Hepatic stellate cell (primary cell): ENCODE results near the gene SEC22B.
"Not testable (repeated sequence)": the region's sequence is repeated elsewhere in the genome, so short reads cannot be mapped to it uniquely, and the experiment has no call there.

Source experiments
- DNase-seq: peaks from one replicate; pipeline ENCODE4 v3.0.0; 2011; ENCODE audit warnings: low spot score

Gene SEC22B

GRCh38 chr1:120116094-120116493, 60.2 kb downstream of the SEC22B start:
- DNase-seq: not testable (repeated sequence)

GRCh38 chr1:120113134-120113533, 63.2 kb downstream of the SEC22B start:
- not testable (repeated sequence) for DNase-seq

- not testable (repeated sequence) for DNase-seq
Observed at GRCh38 chr1:120112212-120112611, 64.1 kb downstream of the SEC22B start.

- not testable (repeated sequence) for DNase-seq
Observed at GRCh38 chr1:120111771-120112170, 64.5 kb downstream of the SEC22B start.

DNA sequence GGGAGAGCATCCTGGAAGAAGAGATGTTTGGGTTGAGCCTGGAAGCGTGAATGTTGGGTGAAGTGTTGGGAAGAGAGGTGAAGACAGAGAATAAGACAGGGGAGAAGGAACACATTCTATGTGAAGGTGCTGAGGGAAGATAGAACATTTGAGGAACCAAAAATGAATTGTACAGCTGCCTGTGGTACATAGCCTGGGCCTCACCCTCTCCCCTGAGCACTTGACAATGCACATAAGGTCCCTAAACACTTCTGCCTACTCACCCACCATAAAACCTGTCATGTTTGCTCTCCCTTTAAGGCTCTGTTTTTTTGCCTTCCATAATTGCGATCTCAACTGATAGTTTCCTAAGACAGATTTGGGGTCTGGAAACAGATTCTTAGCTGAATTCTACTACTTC, 65.3 kb downstream of the SEC22B start:
- not testable (repeated sequence) for DNase-seq

- DNase-seq: not testable (repeated sequence)
Observed at GRCh38 chr1:120109656-120110055, 66.7 kb downstream of the SEC22B start.

DNA sequence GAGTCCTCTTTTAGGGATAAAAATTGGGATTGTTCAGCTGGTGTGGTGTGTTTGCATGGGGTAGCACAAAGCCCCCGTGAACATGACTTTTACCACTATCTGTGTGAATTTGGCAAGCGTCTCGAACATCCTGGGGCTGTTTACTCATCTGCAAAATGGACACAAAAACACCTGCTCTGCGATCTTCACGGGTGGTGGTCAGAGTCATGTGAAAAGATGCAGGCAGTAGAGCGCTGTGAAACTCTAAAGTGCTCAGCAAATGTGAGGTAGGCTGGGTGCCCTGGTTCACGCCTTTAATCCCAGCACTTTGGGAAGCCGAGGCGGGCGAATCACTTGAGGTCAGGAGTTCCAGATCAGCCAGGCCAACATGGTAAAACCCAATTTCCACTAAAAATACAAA, 67.1 kb downstream of the SEC22B start:
- not testable (repeated sequence) for DNase-seq

- DNase-seq: not testable (repeated sequence)
Observed at GRCh38 chr1:120105288-120105687, 71.0 kb downstream of the SEC22B start.

GRCh38 chr1:120103768-120104167, 72.6 kb downstream of the SEC22B start:
- DNase-seq: not testable (repeated sequence)

- DNase-seq: not testable (repeated sequence)
Observed at GRCh38 chr1:120101593-120101992, 74.7 kb downstream of the SEC22B start.
